Right ventricle myocardium inferior (tissue), 1 donor: ENCODE measurements around the gene VPS33B. TPM values are rescaled to one million over a fixed set of nuclear protein-coding genes. Genes with fewer than 3 reads are reported as not detected.
A peak's percentile ranks its signal among the peaks of the same experiment; 100 is the strongest.

Experiments used
- ATAC-seq: fragments of 200-7000 bp; cut with Tn5 transposase; one replicate; pipeline ENCODE4 v1.9.1; 2020; ENCODE audit warnings: mild to moderate bottlenecking, moderate library complexity
- DNase-seq: peaks from one replicate; pipeline ENCODE4 v3.0.0; 2021; ENCODE audit errors: missing footprints
- intact Hi-C: fragments of 100-400 bp; cut with DNase I; formaldehyde crosslinking; loops from one replicate; pipeline ENCODE4 v1.11.0; 2022
- total RNA-seq: library from RNA; stranded (reverse); fragmentation: NEBNext Ultra II Directional; extraction: Animal tissue kit (Norgen Biotek cat#: 25700); gene quantifications from one replicate; pipeline ENCODE4 v1.2.1, GENCODE V29; 2021
- donor health status: DM: no; HTN: yes; CAD: no; lungs with severe emphysema.

The VPS33B gene
- total RNA-seq, 1 donor from 2014 or later = 4.2 TPM

DNA sequence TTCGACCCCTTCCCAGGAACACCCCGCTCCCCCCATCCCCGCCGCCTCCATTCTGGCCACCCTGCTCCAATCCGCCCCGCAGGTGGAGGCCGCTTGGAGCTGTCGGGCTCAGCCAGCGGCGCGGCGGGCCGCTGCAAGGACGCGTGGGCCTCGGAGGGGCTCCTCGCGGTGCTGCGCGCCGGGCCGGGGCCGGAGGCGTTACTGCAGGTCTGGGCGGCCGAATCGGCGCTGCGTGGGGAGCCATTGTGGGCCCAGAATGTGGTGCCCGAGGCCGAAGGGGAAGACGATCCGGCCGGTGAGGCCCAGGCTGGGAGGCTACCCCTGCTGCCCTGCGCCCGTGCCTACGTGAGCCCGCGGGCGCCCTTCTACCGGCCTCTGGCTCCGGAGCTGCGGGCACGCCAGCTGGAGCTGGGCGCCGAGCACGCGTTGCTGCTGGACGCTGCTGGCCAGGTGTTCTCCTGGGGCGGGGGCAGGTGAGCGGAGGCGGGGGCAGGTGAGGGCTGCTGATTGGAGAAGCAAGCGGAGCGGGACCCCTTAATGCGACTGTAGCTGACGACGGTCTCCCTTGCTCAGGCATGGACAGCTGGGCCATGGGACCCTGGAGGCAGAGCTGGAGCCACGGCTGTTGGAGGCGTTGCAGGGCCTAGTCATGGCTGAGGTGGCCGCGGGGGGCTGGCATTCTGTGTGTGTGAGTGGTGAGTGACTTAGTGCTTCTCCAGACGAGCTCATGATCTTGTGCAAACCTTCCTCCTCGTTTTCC, 65.2 kb downstream of the VPS33B start:
- no peak for DNase-seq
- peak; percentile 6 for ATAC-seq
- intact Hi-C loops = loop anchor here (5.0 to 10.0 kb wide), 3 partner anchors 35 to 315 kb away; partner anchors contain the start of genes PRC1 and VPS33B

GRCh38 chr15:90956274-90957030, 65.9 kb downstream of the VPS33B start:
- intact Hi-C loops = loop anchor here (5.0 to 10.0 kb wide), 3 partner anchors 36 to 316 kb away; partner anchors contain the start of genes PRC1 and VPS33B
- DNase-seq (peak; percentile 91), ATAC-seq (peak; percentile 37)

DNA sequence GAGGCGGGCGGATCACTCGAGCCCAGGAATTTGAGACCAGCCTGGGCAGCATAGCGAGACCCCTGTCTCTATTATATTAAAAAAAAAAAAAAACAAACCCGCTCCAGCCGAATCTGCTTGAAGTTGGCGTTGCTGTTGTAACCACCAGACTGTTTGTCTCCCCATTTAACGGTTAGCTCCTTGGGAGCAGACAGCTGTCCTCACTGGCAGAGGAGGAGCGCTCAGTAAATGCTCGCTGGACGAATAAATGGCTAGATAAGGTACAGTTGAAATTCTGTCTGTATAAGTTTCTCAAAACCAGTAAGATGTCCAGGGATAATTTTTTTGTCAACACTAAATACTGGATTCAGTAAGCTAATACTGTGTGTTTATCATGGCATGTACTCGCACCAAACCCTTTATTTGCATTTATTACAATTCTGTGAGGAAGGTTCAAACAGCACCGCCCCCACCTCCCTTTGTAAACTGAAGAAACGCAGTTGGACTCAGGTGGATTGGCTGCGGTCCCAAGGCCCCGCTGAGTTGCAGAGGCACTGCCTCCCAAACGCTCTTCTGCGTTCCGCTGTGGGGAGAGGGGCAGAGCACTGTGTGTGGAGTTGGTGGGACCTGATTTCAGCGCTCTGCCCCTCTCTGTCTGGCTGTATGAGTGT, 66.6 kb downstream of the VPS33B start:
- intact Hi-C loops = loop anchor here (5.0 to 10.0 kb wide), 3 partner anchors 37 to 317 kb away; partner anchors contain the start of genes PRC1 and VPS33B
- ATAC-seq (no peak), DNase-seq (no peak)

- intact Hi-C loops = loop anchor here (5.0 to 10.0 kb wide), 3 partner anchors 37 to 317 kb away; partner anchors contain the start of genes PRC1 and VPS33B
- ATAC-seq = peak; percentile 93
Measured at GRCh38 chr15:90954712-90955623, 67.4 kb downstream of the VPS33B start, which contains the start of gene RCCD1. RCCD1 (plus strand) TSS chr15:90954884; CDS start chr15:90956735, 1,851 bp downstream.

GRCh38 chr15:90953947-90954711, 68.3 kb downstream of the VPS33B start:
- intact Hi-C loops = loop anchor here (10.0 kb wide), 1 partner anchor 71 kb away; the partner anchor contains the start of gene VPS33B
- ATAC-seq = no peak
- DNase-seq = no peak

More at GRCh38 chr15:90954712-90955623, 67.4 kb downstream of the VPS33B start, which contains the start of gene RCCD1:
- peak; percentile 98 for DNase-seq

DNA sequence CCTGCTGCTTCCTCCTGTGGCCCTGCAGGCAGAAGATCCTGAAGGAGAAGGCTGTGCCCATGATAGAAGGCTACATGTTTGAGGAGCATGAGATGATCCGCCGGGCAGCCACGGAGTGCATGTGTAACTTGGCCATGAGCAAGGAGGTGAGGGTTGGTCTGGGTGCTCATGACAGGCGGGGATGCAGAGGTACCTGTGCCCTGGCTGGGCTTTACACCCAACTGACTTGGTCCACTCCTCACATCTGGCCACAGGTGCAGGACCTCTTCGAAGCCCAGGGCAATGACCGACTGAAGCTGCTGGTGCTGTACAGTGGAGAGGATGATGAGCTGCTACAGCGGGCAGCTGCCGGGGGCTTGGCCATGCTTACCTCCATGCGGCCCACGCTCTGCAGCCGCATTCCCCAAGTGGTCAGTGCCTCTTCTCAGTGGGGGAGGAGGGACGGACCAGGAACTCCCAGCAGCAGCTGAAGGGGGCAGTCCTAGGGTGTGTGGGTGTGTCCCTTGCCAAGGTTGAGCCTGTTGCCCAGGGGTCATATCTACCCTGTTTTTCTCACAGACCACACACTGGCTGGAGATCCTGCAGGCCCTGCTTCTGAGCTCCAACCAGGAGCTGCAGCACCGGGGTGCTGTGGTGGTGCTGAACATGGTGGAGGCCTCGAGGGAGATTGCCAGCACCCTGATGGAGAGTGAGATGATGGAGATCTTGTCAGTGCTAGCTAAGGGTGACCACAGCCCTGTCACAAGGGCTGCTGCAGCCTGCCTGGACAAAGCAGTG, 69.3 kb downstream of the VPS33B start:
- DNase-seq = no peak
- no peak for ATAC-seq
- intact Hi-C loops = loop anchor here (10.0 kb wide), 1 partner anchor 72 kb away; the partner anchor contains the start of gene VPS33B

DNA sequence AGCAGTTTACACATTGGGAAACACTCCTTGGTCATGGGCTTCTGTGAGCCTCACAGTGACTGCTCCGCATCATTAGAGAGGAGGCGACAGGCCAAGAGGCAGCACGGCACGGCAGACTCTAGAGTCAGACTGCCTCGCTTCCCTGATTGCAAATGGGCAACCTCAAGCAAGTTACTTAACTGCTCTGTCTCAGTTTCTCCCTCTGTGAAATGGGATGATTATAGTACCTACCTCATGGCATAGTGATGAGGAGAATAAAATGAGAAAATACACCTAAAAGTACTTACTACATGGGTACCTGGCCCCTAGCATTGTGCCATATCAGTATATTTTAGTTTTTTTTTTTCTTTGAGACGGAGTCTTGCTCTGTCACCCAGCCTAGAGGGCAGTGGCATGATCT, 71.7 kb downstream of the VPS33B start:
- ATAC-seq (no peak), DNase-seq (no peak)
- intact Hi-C loops = loop anchor here (10.0 kb wide), 1 partner anchor 74 kb away; the partner anchor contains the start of gene VPS33B

DNA sequence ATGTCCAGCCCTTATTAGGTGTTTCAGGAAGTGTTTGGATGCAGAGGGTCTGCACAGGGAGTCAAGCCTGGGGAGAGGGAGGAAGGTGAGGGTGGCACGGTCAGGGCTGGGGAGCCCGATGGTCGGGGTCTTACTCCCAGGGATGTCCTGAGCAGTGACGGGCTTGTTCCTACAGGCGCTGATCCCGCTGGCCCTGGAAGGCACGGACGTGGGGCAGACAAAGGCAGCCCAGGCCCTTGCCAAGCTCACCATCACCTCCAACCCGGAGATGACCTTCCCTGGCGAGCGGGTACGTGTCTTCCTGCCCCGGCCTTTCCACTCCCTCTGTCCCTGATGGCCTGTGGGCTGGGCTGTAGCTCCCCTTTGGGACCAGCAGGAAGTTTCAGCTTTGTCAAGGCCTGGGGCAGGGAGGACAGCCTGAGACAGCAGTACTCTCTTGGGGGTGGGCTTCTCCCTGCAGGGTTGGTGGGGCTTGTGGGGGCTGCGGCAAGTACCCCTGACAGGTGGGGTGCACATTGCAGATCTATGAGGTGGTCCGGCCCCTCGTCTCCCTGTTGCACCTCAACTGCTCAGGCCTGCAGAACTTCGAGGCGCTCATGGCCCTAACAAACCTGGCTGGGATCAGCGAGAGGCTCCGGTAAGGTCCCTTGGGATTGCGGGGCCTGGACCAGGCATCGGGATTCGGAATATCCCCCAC, 72.3 kb downstream of the VPS33B start:
- DNase-seq (no peak), ATAC-seq (no peak)
- intact Hi-C loops = loop anchor here (10.0 kb wide), 1 partner anchor 75 kb away; the partner anchor contains the start of gene VPS33B

Other genes starting within 250 kb of the VPS33B start
- 51.2 TPM for gene FURIN, start 154.0 kb downstream of the VPS33B start, total RNA-seq
- gene FES, start 138.1 kb downstream of the VPS33B start, total RNA-seq = 19.3 TPM
- gene MAN2A2, start 119.3 kb downstream of the VPS33B start, total RNA-seq = 133 TPM
- gene HDDC3, start 90.0 kb downstream of the VPS33B start, total RNA-seq = 18.9 TPM
- gene UNC45A, start 87.3 kb downstream of the VPS33B start, total RNA-seq = 25.8 TPM
- gene RCCD1, start 67.7 kb downstream of the VPS33B start, total RNA-seq = 9.0 TPM
- 4.0 TPM for gene PRC1, start 28.1 kb downstream of the VPS33B start, total RNA-seq
- gene SV2B, start 77.7 kb upstream of the VPS33B start, total RNA-seq = 3.5 TPM